Endometrium (tissue), 2 donors: ENCODE results near the gene ZNF691.
"Not testable (repeated sequence)": the region's sequence is repeated elsewhere in the genome, so short reads cannot be mapped to it uniquely, and the experiment has no call there.

Source experiments
- FAIRE-seq: peaks from 2 replicates; lab custom pipeline; 2012; peaks lifted over from hg19 to GRCh38; lab: Jason Lieb, UNC
- donor health status: control.
- donor health status: control.

Gene ZNF691, protein sequence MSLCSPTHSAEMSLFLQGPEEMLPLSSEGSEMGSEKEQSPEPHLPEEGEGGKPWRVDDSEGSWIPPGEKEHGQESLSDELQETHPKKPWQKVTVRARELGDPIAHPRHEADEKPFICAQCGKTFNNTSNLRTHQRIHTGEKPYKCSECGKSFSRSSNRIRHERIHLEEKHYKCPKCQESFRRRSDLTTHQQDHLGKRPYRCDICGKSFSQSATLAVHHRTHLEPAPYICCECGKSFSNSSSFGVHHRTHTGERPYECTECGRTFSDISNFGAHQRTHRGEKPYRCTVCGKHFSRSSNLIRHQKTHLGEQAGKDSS

DNA sequence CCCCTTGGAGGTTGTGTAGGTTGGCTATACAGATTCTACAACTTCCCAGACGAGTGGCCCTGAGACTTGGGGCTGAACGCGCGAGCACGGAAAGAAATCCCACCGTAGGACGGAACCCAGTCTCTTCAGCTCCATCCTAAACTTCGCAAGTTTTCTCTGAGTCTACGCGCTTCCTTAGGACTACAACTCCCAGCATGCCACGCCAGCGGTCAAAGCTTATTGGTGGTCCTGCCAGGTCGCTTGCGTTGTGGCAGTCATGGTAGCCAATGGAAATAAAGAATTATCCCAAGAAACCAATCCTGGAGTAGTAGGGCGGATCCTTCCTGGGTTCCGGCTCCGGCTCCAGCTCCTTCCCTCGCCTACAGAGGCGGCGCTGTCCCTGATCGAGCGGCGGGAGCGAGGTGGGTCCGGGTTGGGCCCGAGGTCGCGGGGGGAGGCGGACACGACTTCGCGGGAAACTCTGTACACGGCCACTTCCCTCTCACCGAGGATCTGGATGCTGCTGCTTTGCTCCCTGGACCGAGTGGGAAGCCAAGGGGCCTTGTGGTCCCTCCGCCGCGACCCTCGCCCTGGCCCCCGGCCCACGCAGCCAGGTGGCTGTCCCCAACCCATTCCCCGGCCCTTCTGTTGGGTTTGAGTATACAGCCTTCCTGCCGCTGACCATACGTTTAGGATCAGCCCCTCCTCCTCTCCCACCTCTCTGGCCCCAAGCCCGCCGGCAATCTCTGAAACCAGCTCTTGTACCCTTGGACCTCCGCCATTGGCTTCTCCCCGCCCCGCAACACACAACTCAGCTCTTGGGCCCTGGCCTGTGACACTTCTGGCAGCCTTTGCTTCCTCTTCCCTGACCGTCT lies at the start of gene ZNF691:
Gene ZNF691, plus strand, starts transcription at position 357 of the 854 bp plus-strand sequence. CDS start 3,046 bp downstream, outside the sequence.
- peak; percentile 94 for FAIRE-seq

DNA sequence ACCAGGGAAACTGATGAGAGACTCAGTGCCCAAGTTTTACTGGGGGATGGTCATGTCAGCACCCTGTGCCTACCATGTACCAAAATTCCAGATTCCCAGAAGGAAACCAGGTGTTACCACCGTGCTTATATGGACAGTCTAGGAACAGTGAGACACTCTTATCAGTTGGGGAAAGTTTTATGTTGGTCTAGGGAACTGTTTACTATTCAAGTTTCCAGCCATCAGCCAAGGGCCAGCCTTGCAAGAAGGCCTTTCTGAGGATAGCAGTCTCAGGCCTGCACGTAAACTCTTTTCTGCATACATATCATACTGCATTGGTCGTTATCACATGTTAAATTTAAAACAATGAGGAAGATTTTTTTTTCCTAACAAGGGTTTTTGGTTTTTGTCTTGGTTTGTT lies 49.0 kb upstream of the ZNF691 start:
- no peak for FAIRE-seq

DNA sequence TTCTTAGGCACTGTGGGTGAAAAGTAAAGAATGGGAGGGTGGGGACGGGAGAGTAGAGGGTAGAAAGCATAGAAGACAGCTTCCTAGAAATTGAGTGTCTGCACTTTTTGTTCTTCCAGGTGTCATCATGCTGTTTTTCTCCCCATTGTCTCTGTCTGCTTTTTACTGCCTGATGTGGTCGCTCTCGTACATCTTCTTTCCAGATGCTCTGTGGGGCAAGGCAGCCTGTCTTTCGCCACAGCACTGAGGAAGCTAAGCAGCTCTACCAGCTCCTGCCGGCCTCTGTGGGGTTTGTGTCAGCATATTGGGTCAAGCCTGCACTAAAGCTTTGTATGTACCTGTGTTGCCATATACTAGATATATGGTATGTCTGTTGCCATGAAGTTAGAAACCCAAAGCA lies 48.4 kb upstream of the ZNF691 start:
- FAIRE-seq, result no peak

DNA sequence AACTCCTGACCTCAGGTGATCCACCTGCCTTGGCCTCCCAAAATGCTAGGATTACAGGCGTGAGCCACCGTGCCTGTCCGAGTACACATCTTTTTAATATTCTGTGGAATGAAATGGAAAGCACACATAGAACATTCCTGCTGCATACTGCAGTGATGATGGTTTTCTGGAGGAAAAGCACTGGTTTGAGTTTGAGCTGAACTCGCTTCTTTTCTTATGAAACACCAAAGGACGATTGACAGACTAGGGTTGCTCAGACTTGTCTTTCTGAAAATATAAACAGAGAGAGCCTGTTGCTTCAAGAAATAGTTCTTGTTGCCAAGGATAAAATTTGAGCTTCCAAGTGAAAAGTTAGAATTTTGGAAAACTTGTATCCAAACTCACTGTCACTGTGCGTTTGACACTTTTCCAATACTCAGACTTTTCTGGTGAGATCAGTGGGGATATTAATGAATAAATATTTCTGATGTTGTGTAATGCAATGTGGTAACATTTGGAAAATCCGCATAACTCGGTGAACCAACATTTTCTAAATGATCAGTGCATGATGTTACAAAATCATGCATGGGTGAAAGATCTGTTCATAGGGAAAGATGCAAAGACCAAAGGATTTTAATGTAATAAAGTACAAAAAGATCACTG lies 44.5 kb upstream of the ZNF691 start:
- no peak for FAIRE-seq

DNA sequence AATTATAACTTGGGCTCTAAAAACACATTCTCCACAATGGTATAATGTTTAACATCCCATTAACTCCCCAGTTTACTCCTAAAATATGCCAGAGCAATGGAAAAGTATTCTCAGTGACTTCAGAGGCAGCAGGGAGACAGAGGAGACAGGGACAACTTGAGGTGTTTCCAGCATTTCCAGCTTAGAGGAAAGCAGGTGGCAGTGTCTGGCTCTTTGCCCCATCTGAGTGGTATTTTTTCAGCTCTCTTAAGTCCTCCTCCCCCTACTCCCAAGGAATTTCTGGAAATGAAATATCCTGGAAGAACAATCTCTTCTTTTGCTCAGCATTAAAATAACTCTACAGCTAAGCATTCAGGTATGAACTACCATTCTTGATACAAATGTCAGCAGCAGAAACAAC lies 40.2 kb upstream of the ZNF691 start:
- no peak for FAIRE-seq

DNA sequence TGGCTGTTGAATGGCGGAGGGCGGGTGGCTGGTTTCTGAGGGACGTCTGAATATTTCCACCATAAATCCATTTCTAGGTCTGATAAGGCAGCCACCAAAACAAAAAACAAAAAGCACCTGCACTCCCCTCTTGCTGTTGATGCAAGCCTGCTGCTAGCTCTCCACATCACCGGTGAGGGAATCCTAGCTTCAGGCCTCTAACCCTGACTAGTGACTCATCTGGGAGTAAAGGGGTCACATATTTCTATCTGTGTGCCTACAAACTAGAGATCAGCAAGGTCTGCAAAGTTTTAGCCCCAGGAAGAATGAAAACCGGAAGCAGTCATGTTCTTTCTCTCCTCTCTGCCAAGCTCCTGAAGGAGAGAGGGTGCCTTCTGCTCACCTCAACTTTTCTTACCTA lies 39.8 kb upstream of the ZNF691 start:
- FAIRE-seq, result no peak

DNA sequence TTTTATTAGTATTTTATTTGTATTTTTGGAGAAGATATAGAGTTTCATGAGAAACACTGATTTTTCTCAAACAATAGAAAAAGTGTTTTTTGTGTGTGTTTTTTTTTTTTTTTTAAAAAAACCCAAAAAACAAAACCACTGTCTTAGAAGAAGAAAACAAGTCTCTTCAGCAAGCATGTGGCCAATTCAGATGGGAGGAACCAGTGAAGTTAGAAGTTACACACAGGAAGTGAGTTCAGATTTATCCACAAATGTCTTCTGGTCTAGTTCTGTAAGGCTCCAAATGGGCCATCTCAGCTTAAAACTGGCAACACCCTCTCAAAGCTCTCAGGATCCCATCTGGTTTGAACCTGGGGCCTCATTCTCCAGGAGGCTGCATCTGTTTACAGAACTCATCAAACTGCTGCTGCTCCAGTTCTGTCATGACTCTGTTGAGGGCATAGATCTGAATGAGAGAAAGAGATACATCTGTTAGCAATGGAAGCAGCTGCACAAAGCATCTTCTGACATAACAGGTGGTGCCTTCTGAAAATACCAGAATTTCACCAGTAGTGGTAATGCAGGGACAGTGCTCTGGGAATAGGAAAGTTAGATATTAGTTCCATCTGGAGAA lies 39.3 kb upstream of the ZNF691 start:
- no peak for FAIRE-seq

DNA sequence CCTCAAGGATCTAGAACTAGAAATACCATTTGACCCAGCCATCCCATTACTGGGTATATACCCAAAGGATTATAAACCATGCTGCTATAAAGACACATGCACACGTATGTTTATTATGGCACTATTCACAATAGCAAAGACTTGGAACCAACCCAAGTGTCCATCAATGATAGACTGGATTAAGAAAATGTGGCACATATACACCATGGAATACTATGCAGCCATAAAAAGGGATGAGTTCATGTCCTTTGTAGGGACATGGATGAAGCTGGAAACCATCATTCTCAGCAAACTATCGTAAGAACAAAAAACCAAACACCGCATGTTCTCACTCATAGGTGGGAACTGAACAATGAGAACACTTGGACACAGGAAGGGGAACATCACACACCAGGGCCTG lies 31.6 kb upstream of the ZNF691 start:
- FAIRE-seq, result not testable (repeated sequence)

DNA sequence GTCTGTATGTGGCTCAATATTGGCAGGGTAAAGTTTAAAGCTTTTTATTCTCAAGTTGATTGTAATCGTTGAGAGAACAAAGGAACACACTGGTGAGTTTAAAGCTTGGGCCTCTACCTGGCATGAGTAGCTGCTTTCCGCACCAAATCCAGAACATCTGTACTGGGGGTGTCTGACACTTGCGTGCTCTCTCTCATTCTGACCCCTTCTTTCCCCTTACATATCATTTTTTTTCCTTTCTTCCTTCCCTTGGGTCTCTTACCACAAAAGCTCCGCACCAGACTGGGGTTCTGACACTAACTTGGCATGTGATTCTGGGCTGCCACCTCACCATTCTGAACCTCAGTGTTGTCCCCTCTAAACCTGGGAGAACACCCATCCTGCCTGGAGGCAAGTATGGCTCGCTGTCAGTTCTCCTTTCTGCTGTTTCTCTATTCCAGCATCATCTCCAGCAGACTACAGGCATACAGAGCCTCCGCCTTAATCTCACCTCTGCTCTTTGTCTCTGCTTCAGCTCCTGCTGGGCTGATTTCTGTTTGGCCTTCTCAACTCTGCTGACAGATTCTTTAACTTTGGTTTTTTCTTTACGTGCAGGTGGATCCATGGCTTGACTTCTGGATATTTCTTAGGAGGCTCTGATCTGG lies 30.4 kb upstream of the ZNF691 start:
- FAIRE-seq, result no peak

DNA sequence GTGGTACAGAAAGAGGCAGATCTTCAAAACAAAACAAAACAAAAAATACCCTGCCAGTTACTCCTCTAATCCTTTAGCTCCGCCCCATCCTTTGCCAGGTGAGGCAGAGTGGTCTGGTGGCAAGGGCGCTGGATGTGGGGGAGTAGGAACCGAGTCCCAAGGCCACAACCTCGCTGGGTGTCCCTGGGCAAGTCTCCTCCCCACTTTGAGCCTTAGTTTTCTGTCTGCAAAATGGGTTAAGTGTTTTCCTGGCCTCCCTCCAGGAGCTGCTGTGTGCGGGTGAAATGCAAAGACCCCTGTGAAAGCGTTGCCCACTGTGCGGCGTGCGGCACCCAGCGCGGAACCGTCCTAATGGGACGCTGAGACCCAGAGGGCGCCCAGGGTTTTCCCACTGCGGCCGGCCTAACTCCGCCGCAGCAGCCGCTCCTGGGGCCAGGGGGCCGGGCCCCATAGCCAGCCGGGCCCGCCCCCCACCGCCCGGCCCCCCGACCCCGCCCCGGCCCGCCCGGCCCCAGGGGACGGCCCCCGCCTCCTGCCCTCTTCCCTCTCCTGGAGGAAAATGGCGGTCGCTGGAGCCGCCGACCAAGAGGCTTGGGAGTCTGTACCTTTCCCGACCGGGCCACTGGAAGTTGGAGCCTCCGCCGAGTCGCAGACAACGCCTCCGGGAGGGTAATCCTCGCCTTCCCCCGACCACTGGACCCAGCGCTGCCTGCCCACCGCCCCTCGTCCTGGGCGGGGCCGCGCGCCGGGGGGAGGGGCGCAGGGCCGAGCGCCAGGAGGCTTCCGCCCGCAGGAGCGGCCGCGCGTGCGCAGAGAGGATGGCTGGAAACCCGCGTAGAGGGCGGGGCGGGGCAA lies 29.6 kb upstream of the ZNF691 start, which contains the start of the genes ERMAP and SVBP:
Gene ERMAP, plus strand, starts transcription at position 538 of the 855 bp plus-strand sequence. CDS start 13,327 bp downstream, outside the sequence.
Gene SVBP, minus strand, starts transcription at position 813 of the 855 bp plus-strand sequence. CDS start 853 bp downstream, outside the sequence.
- no peak for FAIRE-seq

DNA sequence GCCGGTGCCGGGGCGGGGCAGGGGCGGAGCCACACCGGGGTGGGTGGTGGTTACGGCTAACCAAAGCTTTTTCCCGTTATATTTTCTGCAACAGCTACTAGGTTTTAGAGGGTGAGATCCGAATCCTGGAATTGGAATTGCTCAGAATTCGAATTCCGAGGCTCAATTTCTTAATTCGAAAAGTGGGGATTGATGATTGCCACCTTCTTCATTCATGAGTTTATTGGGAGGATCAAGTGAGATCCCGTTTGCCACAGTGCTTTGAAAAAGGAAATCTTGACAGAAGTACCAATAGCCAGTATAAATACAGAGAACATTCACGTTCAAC lies 29.0 kb upstream of the ZNF691 start:
- FAIRE-seq, result no peak

DNA sequence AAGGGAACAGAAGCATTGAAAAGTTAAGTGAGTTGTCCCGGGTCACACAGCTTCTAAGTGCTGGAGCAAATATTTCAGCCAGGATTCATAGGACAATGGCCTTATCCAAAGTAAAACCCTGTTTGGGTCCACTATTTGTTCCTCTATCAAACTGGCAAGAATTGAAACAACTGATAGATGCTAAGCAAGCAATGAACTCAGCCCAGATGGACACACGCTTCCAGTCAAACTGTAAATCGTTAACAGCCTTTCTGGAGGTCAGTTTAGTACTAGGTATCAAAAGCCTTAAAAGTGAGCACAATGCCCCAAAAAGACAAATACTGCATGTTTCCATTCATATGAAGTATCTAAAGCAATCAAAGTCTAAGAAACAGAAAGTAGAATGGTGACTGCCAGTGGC lies 28.4 kb upstream of the ZNF691 start:
- FAIRE-seq, result no peak

DNA sequence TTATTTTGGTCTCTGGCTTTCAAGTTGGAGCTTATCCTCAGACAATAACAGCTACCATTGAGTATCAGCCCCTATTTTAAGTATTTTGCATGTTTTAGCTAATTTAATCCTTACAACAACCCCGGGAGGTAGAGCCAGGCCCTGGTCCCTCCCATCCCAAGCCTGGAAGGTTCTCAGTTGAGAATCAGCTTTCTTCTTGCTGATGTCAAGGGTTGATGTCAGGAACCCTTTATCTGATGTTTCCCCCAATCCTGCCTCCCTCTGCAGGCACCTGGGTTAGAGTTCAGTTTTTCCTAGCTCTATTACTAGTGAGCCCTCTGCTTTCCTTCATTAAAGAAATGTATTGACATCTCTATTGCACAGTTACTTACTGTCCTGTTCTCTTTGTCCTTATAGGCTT lies 25.6 kb upstream of the ZNF691 start:
- FAIRE-seq, result no peak

DNA sequence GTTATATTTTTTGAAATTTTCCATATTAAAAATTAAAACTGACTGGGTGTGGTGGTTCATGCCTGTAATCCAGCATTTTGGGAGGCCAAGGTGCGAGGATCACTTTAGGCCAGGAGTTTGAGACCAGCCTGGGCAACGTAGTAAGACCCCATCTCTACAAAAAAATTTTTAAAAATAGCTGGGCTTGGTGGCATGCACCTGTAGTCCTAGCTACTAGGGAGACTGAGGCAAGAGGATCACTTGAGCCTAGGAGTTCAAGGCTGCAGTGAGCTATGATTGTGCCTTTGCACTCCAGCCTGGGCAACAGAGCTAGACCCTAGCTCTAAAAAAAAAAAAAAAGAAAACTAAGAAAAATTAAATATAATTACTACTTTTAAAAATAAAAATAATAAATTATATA lies 24.7 kb upstream of the ZNF691 start:
- FAIRE-seq, result no peak

DNA sequence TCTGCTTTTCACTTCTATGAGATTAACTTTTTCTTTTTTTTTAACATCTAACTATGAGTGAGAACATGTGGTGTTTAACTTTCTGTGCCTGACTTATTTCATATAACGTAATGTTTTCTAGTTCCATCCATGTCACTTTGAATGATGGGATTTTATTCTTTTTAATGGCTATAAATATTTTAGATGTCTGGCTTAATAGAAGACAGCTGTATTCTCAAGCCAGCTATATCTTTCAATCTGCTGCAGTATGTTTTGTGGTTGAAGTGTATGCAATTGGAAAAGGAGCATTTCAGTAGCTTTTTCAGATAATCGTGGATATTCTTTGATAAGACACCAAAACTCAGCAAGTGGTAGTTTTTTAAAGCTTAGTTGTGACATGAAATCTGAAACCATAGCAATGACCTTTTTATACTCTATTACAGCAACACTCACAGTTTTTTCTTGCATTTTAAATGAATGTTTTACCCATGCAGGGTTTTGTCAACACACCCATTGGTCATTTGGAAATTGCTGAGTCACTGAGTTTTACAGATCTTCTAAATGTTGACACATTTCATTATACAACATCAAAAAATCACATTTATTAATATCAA lies 23.5 kb upstream of the ZNF691 start:
- FAIRE-seq, result peak; percentile 79

DNA sequence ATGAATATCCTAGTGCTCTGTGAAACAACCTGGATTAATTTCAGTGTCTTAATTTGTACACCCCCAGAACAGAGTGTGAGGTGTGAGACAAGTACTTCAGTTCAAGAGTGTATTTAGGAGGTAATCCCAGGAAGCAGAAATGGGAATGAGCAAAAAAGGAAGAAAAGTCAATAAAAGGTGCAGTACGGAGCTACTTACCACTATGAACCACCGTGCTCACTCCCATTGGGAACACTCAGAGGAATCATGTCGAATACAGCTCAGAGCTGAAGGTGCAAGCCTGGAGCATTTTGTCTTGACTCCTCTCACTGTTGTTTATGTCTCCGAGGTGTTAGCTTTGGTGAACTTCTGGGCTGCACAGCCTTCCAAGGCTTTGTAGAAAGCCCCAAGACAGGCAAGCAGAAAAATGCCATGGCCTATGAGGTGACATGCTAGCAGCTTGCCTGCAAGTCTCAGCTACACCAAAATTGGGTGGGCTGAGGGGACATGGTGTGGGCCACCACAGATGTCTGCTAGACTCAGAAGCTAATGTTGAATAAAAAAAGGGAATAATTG lies 21.9 kb upstream of the ZNF691 start:
- no peak for FAIRE-seq

DNA sequence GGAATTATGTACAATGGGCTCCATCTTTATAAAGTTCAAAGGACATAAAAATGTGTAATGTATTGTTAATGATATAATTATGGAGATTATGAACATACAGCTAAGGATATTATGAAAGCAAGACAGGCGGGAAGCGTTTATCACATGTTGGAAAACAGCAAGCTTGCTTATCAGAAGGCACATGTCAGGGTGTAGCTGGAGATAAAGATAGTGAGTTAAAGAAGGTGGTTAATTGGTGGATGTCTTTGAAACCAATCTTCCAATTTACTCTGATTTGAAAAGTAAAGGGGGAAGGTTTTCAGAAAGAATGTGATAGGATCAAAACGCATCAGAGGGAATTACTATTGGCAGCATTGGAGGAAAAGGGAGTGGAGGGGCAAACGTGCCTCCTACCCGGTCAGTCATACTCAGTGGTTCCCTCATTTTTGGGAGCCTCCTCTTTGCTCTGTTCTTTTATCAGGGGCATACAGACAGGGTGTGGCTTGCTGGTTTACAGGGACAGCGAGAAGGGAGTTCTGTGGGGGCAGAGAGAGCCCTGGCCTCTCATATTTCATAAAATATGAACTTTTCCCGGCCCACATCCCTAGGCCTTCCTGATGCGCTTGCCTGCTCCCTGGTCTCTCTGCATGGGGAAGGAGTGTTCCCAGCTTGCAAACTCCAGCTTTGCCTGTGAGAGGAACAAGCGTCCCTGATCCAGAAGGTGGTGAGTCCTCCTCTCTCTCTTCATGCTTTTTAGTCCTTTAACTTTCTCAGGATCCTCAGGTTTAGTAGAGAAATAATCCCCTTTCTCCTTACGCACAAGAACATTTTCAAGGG lies 21.2 kb upstream of the ZNF691 start:
- no peak for FAIRE-seq

DNA sequence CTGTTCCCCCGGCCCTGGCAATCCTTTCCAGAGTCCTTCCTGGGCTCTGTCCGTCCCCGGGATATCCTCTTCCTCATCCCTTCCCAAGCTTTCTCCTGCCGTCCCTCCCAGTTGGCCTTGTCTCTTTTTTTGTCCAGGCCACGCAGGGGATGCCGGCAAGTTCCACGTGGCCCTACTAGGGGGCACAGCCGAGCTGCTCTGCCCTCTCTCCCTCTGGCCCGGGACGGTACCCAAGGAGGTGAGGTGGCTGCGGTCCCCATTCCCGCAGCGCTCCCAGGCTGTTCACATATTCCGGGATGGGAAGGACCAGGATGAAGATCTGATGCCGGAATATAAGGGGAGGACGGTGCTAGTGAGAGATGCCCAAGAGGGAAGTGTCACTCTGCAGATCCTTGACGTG lies 15.8 kb upstream of the ZNF691 start:
- FAIRE-seq, result no peak

DNA sequence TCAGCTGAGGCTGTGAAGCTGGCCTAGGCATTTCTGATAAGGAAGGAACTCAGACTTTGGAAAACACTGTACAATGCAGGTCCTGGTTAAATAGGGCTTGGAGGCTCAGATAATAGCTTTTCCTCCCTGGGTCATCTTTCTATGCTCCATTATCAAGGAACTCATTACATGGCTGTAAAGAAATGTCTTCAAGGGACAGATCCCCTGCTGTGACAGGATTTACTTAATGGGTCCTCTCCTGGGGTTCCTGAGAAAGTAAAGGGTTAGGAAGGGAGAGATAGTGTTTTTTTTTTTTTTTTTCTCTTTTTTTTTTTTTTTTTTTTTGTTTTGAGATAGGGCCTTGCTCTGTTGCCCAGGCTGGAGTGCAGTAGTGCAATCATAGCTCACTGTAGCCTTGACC lies 15.1 kb upstream of the ZNF691 start:
- no peak for FAIRE-seq
